IgD-negative memory B cell (primary cell): Measurements from ENCODE around the gene SYTL5. TPM values are rescaled to one million over a fixed set of nuclear protein-coding genes. Genes with fewer than 3 reads are reported as not detected.

Experiments
- H3K27ac Mint-ChIP-seq, 3 donors: one replicate each; pipeline ENCODE4 v1.8.0; 2020 to 2022; ENCODE audit warnings: mild to moderate bottlenecking in 3 of 3, mixed read lengths in 3 of 3, moderate library complexity in 1 of 3
- H3K27me3 Mint-ChIP-seq: one replicate; pipeline ENCODE4 v1.8.0; 2021; ENCODE audit warnings: mixed read lengths
- H3K36me3 Mint-ChIP-seq: one replicate; pipeline ENCODE4 v1.8.0; 2020; ENCODE audit warnings: mild to moderate bottlenecking, mixed read lengths
- H3K4me1 Mint-ChIP-seq, 3 donors: one replicate each; pipeline ENCODE4 v1.8.0; 2020 to 2022; ENCODE audit warnings: mixed read lengths in 3 of 3, mild to moderate bottlenecking in 1 of 3
- H3K4me3 Mint-ChIP-seq, 4 donors: one replicate each; pipeline ENCODE4 v1.8.0; 2020 to 2022; ENCODE audit warnings: mild to moderate bottlenecking in 4 of 4, mixed read lengths in 4 of 4, moderate library complexity in 3 of 4
- H3K9me3 Mint-ChIP-seq, 3 donors: one replicate each; pipeline ENCODE4 v1.8.0; 2020 to 2021; ENCODE audit warnings: mixed read lengths in 3 of 3, mild to moderate bottlenecking in 1 of 3
- polyA plus RNA-seq: library from polyadenylated mRNA; unstranded; fragments of 300-500 nt; fragmentation: Illumina TruSeq; gene quantifications from one replicate; pipeline ENCODE4 v1.2.3, GENCODE V29; 2021

Gene SYTL5
- polyA plus RNA-seq, 1 donor from 2014 or later, result not detected

DNA sequence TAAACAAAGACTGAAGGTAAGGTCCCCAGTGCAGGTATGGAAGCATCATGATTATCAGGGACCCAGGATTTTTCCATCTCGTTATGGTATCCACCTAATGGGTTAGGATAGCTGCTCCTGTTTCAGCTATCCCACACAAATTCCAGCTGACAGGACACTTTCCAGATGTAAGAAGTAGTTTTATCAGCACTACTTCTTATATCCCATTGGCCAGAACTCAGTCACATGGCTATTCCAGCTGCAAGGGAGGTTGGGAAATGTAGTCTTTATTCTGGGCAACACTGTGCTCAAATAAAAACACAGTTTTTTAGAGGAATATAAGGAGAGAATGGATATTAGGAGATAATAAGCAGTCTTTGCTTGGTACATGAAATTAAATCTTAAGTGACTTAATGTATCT is 117.6 kb downstream of the SYTL5 start:
- Mint-ChIP-seq H3K4me1 (no peaks in the 10 kb centered on the region), H3K4me3 (no peak overlapping the region), H3K36me3 (no peaks in the 10 kb centered on the region), H3K27ac (no peak overlapping the region), H3K27me3 (peaks cover 5% of the 10 kb centered on the region), H3K9me3 (peaks cover 0 to 3% (median 0%) of the 10 kb centered on the region in 3 donors)

DNA sequence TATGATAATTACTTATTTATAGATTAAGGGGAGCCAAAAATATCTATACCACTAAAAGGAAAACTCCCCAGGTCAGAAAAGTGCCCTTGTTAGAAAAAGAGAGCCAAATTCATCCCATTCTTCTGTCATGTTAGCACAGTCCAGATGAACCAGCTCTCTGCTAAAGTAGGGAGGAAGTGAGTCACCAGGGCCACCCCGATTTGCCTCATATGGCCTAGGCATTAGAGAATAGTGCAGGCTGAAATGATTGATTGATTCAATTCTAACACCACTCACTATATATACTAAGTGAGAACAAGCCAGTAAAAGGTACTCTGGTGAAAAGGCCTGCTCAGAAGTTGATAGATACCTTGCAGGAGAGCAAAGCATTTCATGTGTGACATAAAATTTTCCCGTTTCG is 119.8 kb downstream of the SYTL5 start:
- peaks cover 0 to 2% (median 0%) of the 10 kb centered on the region in 3 donors for H3K9me3 Mint-ChIP-seq
- H3K27me3 Mint-ChIP-seq, result peaks cover 5% of the 10 kb centered on the region
- no peak overlapping the region for H3K27ac Mint-ChIP-seq
- no peak overlapping the region for H3K4me3 Mint-ChIP-seq
- H3K36me3 Mint-ChIP-seq, result no peaks in the 10 kb centered on the region
- no peaks in the 10 kb centered on the region for H3K4me1 Mint-ChIP-seq

DNA sequence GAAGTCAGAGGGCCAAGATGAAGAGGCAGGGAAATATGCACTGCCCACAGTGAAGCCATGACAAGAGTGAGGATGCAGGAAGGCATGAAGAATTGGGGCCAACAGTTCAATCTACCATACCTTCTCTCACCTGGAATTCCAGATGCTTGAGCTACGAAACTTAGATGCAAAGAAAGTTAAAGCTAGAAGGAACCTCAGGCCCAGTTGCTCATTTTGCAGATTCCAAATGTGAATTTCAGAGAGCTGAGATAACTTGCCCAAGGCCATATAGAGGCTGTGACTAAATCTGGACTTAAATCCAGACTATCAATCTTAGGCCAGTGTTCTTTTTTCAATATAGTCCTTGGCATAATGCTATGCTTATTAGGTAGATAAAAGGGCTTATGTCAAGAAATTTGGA is 121.6 kb downstream of the SYTL5 start:
- Mint-ChIP-seq H3K4me3 (no peak overlapping the region), H3K4me1 (no peaks in the 10 kb centered on the region), H3K27me3 (peaks cover 6% of the 10 kb centered on the region), H3K36me3 (no peaks in the 10 kb centered on the region), H3K9me3 (peaks cover 0 to 2% (median 0%) of the 10 kb centered on the region in 3 donors), H3K27ac (no peak overlapping the region)

DNA sequence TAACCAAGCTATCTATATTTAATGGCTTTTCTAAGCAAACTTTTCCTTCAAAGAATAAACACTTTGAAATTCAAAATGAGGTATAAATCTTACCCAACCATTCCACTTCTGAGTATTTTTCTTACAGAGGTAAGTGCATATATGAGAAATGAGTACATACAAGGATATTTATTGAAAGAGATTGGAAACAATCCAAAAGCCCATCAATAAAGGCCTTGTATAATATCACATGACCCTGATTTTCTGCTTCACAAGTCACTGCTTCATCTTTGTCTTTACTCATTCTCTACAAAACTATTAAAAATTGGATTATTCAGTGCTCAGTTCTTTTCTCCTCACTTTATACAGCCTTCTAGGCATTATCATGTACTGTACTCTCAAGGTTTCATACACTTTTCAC is 123.0 kb downstream of the SYTL5 start:
- H3K36me3 Mint-ChIP-seq, result no peaks in the 10 kb centered on the region
- no peak overlapping the region for H3K4me3 Mint-ChIP-seq
- peaks cover 0 to 2% (median 0%) of the 10 kb centered on the region in 3 donors for H3K9me3 Mint-ChIP-seq
- no peak overlapping the region for H3K27ac Mint-ChIP-seq
- no peaks in the 10 kb centered on the region for H3K4me1 Mint-ChIP-seq
- peaks cover 5% of the 10 kb centered on the region for H3K27me3 Mint-ChIP-seq

DNA sequence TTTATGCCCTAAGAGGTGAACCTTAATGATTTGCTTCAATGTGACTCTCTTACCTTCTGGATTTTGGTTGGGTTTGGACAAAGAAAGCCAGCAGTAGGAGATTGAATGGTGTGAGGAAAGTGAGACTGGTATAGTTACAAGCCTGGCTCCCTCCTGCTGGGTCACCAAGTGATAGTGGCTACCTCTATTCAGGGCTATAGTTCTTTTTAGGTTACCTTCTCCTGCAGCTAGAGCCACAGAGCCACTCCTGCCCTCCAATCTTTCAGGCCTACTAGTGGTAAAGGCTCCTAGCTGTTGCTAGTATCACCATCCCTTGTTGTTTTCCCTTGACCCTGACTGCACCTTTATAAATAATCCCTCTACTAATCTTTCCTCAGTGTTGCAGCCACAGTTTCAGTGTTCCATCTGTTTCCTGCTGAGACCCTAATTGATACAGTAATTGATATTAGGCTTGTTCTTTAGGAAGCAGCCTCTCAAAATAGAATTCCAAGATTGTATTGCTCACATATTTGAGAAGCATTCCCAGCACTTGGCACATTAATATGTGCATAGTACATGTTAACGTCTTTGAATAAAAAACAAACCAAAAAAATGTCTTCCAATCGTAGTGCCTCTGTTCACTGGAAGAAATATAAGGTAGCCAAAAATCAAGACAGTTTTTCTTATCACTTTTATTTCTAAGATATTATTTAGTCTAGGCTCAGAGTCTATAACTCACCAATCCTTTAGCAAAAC is 132.0 kb downstream of the SYTL5 start:
- Mint-ChIP-seq H3K36me3 (no peaks in the 10 kb centered on the region), H3K9me3 (no peaks in the 10 kb centered on the region), H3K27ac (no peak overlapping the region), H3K27me3 (peaks cover 6% of the 10 kb centered on the region), H3K4me1 (no peaks in the 10 kb centered on the region), H3K4me3 (no peak overlapping the region)

DNA sequence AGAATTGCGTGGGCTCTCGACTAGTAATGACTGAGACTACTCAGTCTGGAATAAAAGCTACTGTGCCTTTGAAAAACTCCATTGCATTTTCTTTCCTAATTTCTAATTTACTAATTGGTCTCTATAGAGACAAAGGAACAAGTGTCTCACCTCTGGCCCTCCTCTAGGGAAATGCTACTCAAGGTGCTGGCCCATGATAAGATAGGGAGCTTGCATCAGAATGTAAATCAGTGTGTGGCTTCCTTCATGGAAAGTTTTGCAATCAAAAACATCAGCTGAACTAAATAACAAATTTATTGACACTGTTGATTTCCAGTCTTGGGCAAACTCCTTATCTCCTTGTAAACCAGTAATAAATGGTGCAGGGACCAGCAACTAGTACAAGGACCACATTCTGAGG is 132.5 kb downstream of the SYTL5 start:
- Mint-ChIP-seq H3K36me3 (no peaks in the 10 kb centered on the region), H3K9me3 (no peaks in the 10 kb centered on the region), H3K27me3 (peaks cover 6% of the 10 kb centered on the region), H3K4me1 (no peaks in the 10 kb centered on the region), H3K4me3 (no peak overlapping the region), H3K27ac (no peak overlapping the region)

DNA sequence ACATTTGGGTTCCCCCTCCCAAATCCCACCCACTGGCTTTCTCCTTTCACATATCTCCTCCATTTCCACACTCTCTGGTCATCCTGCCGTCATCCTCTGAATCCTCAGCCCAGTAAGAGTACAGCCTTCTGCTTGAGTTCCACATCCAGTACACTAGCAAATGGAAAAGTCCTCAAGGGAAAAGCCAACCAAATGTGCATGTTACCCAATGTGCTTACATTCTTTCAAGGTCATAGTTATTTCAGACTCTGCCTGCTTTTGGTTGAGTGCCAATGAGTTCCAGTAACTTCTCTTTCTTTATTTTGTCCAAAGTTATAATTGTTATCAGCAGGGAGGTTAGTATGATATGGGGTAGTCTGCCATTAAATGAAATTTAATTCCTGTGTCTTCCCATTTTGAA is 136.3 kb downstream of the SYTL5 start:
- no peak overlapping the region for H3K4me3 Mint-ChIP-seq
- peaks cover 5% of the 10 kb centered on the region for H3K27me3 Mint-ChIP-seq
- no peak overlapping the region for H3K27ac Mint-ChIP-seq
- H3K36me3 Mint-ChIP-seq, result no peaks in the 10 kb centered on the region
- peaks cover 0 to 2% (median 0%) of the 10 kb centered on the region in 3 donors for H3K9me3 Mint-ChIP-seq
- no peaks in the 10 kb centered on the region for H3K4me1 Mint-ChIP-seq

DNA sequence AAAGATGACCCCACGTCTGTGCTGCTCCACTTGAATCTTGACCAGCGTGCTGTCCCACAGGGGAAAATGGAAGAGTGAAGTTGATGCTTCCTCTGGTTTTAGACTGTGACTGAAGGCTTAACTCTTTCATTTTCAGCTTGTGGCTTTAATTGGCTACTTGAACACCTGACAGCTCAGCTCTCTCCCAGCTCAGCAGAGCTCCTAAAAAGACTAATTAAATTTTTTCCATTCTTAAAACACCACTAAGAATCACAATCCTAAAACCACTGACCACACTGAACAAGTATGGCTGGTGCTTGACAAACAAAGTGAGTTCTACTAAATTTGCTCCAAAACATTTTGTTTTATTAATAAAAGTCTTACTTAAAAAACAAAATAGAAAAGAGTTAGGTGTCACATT is 142.7 kb downstream of the SYTL5 start:
- Mint-ChIP-seq H3K27me3 (peaks cover 6% of the 10 kb centered on the region), H3K4me1 (no peaks in the 10 kb centered on the region), H3K4me3 (no peak overlapping the region), H3K27ac (no peak overlapping the region), H3K36me3 (no peaks in the 10 kb centered on the region), H3K9me3 (peaks cover 0 to 2% (median 0%) of the 10 kb centered on the region in 3 donors)

DNA sequence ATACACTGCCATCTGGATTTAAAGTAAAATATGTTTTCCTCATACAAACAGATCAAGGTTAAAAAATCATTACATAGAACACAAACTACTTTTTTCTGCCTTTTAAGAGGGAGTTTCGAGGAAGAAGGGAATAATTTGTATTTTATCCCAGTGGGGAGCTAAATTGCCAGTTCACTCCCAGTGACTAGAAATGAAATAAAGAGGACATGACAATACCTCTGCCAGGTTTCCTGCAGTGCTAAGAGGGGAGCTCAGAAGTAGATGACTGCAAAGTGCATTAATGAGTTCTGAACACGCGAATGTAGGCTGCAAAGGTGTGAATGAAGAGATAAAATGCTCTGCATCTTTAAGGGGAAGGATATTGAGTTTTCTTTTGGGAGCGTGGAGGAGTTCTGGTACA is 144.6 kb downstream of the SYTL5 start:
- Mint-ChIP-seq H3K4me1 (no peaks in the 10 kb centered on the region), H3K36me3 (no peaks in the 10 kb centered on the region), H3K27ac (no peak overlapping the region), H3K9me3 (peaks cover 0 to 2% (median 0%) of the 10 kb centered on the region in 3 donors), H3K27me3 (peaks cover 4% of the 10 kb centered on the region), H3K4me3 (no peak overlapping the region)

DNA sequence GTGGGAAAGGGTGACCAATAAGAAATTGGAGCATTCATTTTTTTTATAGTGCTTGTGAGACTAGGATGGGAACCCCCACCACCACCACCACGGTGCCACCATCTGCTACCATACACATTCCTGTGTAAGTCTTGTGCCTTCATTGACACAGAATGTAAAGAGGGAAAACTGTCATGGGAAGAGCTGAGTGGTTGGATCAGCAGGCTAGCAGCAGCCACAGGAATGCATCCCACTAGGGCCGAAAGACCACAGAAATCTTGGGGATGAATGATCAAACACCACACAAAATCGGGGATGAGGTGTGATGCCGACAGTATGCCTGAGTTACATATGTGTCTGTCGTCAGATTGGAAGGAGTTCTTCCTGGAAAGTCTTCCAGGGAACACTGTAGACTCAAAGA is 145.1 kb downstream of the SYTL5 start:
- H3K27ac Mint-ChIP-seq, result no peak overlapping the region

DNA sequence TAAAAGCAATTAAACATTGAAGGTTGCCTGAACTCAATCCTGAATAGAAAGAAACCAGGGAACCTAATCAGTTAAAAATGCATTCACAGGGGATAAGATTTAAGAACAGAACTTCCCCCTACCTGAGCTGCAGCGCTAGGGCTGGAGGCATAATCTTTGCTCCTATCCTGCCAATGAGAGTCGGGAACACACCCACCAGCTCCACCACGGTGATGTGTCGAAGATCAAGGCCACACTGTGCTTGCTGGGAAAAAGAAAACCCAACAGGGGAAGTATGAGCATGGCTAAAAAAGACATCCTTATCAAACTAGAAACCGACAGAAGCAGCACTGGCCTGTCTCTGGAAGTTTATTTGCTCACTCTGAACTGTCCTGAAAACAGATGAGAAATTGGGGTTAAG is 148.0 kb downstream of the SYTL5 start:
- Mint-ChIP-seq H3K4me3 (no peak overlapping the region), H3K27me3 (peaks cover 14% of the 10 kb centered on the region), H3K9me3 (no peaks in the 10 kb centered on the region), H3K27ac (no peak overlapping the region), H3K4me1 (no peaks in the 10 kb centered on the region), H3K36me3 (no peaks in the 10 kb centered on the region)

More for the DNA sequence above, 145.1 kb downstream of the SYTL5 start:
- Mint-ChIP-seq H3K36me3 (no peaks in the 10 kb centered on the region), H3K4me3 (no peak overlapping the region), H3K9me3 (peaks cover 0 to 2% (median 0%) of the 10 kb centered on the region in 3 donors), H3K27me3 (peaks cover 4% of the 10 kb centered on the region), H3K4me1 (no peaks in the 10 kb centered on the region)

DNA sequence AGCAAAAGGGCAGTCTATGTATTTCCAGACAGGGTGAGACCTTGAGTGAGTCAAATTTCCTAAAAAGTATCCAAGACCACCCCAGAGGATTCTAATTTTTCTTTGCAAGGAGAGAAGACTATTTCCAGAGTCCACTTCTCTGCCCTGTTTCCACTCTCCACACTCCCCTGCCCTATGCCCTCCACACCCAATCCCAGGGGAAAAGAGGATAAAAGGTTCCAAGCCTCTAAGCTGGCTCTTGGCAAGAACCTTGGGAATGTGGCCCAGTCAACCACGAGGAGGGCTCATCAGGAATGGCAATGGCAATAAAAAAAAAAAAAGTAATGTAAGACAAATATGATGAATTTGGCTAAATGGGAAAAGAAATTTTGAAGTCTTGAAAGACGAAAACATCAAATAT is 148.5 kb downstream of the SYTL5 start:
- Mint-ChIP-seq H3K9me3 (no peaks in the 10 kb centered on the region), H3K27me3 (peaks cover 19% of the 10 kb centered on the region), H3K36me3 (no peaks in the 10 kb centered on the region), H3K4me1 (no peaks in the 10 kb centered on the region), H3K27ac (no peak overlapping the region), H3K4me3 (no peak overlapping the region)

DNA sequence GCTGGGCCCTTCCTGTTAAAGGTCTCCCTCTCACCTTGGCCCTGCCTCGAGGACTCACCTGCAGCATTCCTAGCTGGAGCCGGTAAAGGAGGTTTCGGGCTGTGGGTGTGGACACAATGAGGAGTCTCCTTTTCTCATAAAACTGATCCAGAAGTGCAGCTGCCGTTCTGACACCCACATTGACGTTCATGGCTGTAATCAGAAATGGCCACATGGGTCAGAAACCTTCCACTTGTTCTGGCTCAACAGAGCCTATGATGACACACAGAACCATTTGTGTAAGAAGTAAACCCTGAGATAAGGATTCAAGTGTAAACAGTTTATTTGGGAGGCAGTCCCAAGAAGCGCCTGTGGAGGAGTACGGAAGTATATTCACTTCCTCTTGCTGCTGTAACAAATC is 150.5 kb downstream of the SYTL5 start:
- H3K36me3 Mint-ChIP-seq, result no peaks in the 10 kb centered on the region
- H3K4me3 Mint-ChIP-seq, result no peak overlapping the region
- peaks cover 18% of the 10 kb centered on the region for H3K27me3 Mint-ChIP-seq
- H3K27ac Mint-ChIP-seq, result no peak overlapping the region
- no peaks in the 10 kb centered on the region for H3K4me1 Mint-ChIP-seq
- no peaks in the 10 kb centered on the region for H3K9me3 Mint-ChIP-seq

DNA sequence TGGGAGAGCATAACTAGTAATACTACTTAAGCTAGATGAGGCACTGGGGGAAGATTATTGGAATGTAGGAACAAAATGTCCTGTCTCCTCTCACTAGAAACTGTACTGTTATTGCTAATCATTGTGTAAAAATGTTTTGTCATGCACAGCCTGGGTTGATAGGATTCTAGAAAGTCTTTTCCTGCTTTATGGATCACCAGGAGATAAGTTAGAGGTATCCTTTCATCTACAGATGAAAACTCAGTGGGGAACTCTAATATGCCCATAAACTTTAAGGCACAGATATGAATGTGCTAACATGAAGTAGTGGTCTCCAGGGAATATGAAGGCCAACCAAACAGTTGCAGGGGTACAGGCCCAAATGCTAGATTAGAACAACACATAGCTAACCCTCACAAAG is 156.8 kb downstream of the SYTL5 start:
- no peaks in the 10 kb centered on the region for H3K4me1 Mint-ChIP-seq
- no peak overlapping the region for H3K4me3 Mint-ChIP-seq
- no peak overlapping the region for H3K27ac Mint-ChIP-seq
- H3K9me3 Mint-ChIP-seq, result no peaks in the 10 kb centered on the region
- H3K36me3 Mint-ChIP-seq, result no peaks in the 10 kb centered on the region
- H3K27me3 Mint-ChIP-seq, result peaks cover 7% of the 10 kb centered on the region

DNA sequence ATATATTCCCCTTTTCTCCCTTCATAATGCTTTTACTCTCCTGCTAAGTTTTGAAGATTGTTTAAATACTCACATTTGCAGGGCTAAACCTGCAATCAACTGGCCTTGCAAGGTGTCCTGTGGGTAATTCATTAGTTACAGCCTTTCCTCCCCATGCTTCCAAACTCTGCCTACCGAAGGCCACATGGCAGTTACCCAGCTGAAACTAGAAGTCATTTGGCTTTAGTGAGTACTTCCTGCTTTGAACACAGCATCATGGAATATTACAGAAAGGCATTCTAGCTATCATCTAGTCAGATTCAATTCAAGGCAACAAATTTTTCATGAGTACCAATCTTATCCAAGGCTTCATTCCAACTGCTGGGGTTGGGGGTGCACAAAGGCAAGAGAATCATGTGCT is 158.7 kb downstream of the SYTL5 start:
- no peak overlapping the region for H3K4me3 Mint-ChIP-seq
- H3K9me3 Mint-ChIP-seq, result peaks cover 0 to 2% (median 0%) of the 10 kb centered on the region in 3 donors
- no peaks in the 10 kb centered on the region for H3K36me3 Mint-ChIP-seq
- no peaks in the 10 kb centered on the region for H3K27me3 Mint-ChIP-seq
- H3K4me1 Mint-ChIP-seq, result no peaks in the 10 kb centered on the region
- no peak overlapping the region for H3K27ac Mint-ChIP-seq

DNA sequence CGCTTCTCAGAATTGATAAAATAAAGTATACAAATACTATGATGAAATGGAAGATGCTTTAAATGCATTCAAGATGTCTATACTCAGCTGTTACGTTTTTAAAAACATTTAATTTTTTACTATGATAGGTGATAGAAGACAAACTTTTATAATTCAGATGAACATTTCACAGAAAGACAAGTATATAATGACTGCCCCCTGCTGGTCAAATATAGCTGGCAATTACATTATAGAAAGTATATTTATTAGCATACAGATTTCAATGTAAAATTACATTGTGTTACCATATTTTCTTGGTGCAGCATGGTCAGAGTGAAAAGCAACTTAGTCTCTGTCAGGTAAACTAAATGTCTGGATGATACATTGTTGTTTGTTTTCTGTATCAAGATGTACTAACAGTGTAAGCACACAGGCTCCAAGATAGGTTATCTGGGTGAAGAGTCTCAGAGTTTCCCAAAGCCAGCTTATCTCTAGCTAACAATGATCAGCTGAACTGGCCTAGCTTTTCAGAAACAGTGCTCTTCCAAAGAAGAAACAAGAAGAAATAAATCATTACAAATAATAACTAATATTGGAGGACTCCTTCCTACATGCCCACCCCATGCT is 160.2 kb downstream of the SYTL5 start:
- Mint-ChIP-seq H3K27ac (no peak overlapping the region), H3K36me3 (no peaks in the 10 kb centered on the region), H3K4me3 (no peak overlapping the region), H3K4me1 (no peaks in the 10 kb centered on the region), H3K27me3 (peaks cover 4% of the 10 kb centered on the region), H3K9me3 (peaks cover 0 to 2% (median 0%) of the 10 kb centered on the region in 3 donors)
